ENCODE data around the gene ZNF462. TPM values are rescaled to one million over a fixed set of nuclear protein-coding genes. Genes with fewer than 3 reads are reported as not detected.

The ZNF462 gene
- polyA plus RNA-seq, 2 of the 4 experiments (the other 2 are of a cell fraction) = 2.4 to 3.9 TPM

DNA sequence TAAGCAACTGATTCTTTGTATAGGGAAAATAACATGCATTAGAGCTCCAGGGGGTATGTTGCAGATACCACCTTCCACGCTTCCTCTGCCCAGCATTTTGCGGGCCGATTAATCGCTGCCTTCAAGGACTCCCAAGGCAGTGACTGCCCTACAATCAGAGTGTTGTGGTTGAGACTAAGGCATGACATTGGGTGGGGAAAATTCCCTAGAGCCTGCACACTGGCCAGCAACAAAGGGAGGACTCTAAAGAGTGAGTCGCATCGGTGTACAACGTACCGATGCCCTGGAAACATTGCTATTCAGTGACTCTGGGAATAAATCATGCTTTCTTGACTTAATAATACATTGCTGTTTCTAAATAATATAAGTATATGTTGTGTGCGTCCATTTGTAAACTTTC, 119.7 kb downstream of the ZNF462 start:
- POLR2A ChIA-PET = no interaction called here
- ATAC-seq (no peak), FAIRE-seq (no peak), DNase-seq (ENCODE audit: low read depth in 1 of 2, low spot score in 1 of 2) (no peak)
- WGBS (ENCODE audit: missing lambda C conversion rate) = 90% methylated on average over 9 of the region's 9 CpGs
- Histone ChIP-seq H3K9me3 (no peaks in the 10 kb centered on the region), H3K4me1 (0 out of 3 replicates have a peak, but pooled peaks cover 8% of the 10 kb centered on the region), H3K4me3 (no peak overlapping the region), H3K27ac (no peak overlapping the region), H3K4me2 (no peak overlapping the region)
- CTCF ChIA-PET = interaction anchor here (0.8 kb wide), 1 partner anchor 10 kb away, joined by 3 read pairs; no protein-coding TSS in a partner anchor
- TF ChIP-seq FOSL2 (IDR thresholded peaks at IDR 0.05) (no peak), FOSL2 (CRISPR knock-in tag; IDR thresholded peaks at IDR 0.05) (no peak), BHLHE40 (IDR thresholded peaks at IDR 0.05; ENCODE audit: low read depth, low read length) (no peak), MYC (IDR thresholded peaks at IDR 0.05; ENCODE audit: borderline replicate concordance, low read length) (no peak), HOXA7 (CRISPR knock-in tag; IDR thresholded peaks at IDR 0.05) (no peak), RAD21 (conservative IDR thresholded peaks at IDR 0.05 in 1 of 2, IDR thresholded peaks at IDR 0.05 in 1 of 2) (no peak), KDM5A (IDR thresholded peaks at IDR 0.05) (no peak), EP300 (IDR thresholded peaks at IDR 0.05) (no peak), MAX (IDR thresholded peaks at IDR 0.05) (no peak), FOSB (CRISPR knock-in tag; IDR thresholded peaks at IDR 0.05) (no peak), RNF2 (IDR thresholded peaks at IDR 0.05; ENCODE audit: borderline replicate concordance, low read depth) (no peak), TP53 (CRISPR knock-in tag; IDR thresholded peaks at IDR 0.05) (no peak), HDAC2 (IDR thresholded peaks at IDR 0.05) (no peak), HMGXB4 (CRISPR knock-in tag; IDR thresholded peaks at IDR 0.05; ENCODE audit: borderline replicate concordance) (no peak), JUNB (IDR thresholded peaks at IDR 0.05) (no peak), CBX2 (IDR thresholded peaks at IDR 0.05; ENCODE audit: borderline replicate concordance, low read depth) (no peak), SREBF2 (IDR thresholded peaks at IDR 0.05) (no peak)
- TF ChIP-seq, protein P1, sequence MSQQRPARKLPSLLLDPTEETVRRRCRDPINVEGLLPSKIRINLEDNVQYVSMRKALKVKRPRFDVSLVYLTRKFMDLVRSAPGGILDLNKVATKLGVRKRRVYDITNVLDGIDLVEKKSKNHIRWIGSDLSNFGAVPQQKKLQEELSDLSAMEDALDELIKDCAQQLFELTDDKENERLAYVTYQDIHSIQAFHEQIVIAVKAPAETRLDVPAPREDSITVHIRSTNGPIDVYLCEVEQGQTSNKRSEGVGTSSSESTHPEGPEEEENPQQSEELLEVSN (IDR thresholded peaks at IDR 0.05; ENCODE audit: borderline replicate concordance, low read depth) = no peak
- TF ChIP-seq, protein P2, sequence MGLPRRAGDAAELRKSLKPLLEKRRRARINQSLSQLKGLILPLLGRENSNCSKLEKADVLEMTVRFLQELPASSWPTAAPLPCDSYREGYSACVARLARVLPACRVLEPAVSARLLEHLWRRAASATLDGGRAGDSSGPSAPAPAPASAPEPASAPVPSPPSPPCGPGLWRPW (IDR thresholded peaks at IDR 0.05) = no peak
- TF ChIP-seq, protein P3, sequence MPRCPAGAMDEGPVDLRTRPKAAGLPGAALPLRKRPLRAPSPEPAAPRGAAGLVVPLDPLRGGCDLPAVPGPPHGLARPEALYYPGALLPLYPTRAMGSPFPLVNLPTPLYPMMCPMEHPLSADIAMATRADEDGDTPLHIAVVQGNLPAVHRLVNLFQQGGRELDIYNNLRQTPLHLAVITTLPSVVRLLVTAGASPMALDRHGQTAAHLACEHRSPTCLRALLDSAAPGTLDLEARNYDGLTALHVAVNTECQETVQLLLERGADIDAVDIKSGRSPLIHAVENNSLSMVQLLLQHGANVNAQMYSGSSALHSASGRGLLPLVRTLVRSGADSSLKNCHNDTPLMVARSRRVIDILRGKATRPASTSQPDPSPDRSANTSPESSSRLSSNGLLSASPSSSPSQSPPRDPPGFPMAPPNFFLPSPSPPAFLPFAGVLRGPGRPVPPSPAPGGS (IDR thresholded peaks at IDR 0.05) = no peak

DNA sequence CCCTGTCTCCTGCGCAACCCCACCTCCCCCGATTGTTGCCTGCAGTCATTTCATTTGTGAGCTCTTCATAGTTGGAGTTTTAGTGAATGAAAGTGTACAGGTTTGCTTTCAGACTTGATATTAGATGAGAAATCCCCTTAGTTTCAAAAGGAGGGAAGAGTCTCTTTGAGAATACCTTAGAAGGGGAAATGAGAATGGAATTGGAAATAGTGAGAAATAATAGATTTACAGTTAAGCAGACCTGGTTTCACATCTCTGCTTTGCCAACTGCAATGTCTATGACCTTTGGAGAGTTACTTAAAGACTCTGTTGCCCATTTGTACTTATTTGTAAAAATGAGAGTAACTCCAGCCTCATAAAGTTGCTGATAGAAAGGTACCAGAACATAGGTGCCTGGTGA, 120.4 kb downstream of the ZNF462 start:
- no peak overlapping the region for H3K4me3 ChIP-seq
- ATAC-seq (no peak), DNase-seq (ENCODE audit: low read depth in 1 of 2, low spot score in 1 of 2) (no peak), FAIRE-seq (no peak)
- H3K4me2 ChIP-seq = no peak overlapping the region
- TF ChIP-seq EHMT2 (IDR thresholded peaks at IDR 0.05; ENCODE audit: low read depth) (no peak), NR3C1 (IDR thresholded peaks at IDR 0.05) (no peak), NPAS2 (CRISPR knock-in tag; IDR thresholded peaks at IDR 0.05; ENCODE audit: borderline replicate concordance) (no peak), NFE2L2 (conservative IDR thresholded peaks at IDR 0.05; ENCODE audit: low read length) (no peak), HEYL (CRISPR knock-in tag; IDR thresholded peaks at IDR 0.05) (no peak), USF2 (IDR thresholded peaks at IDR 0.05) (no peak), FOSL2 (IDR thresholded peaks at IDR 0.05) (no peak), FOSL2 (CRISPR knock-in tag; IDR thresholded peaks at IDR 0.05) (no peak), MYC (IDR thresholded peaks at IDR 0.05; ENCODE audit: borderline replicate concordance, low read length) (no peak), RCOR1 (IDR thresholded peaks at IDR 0.05; ENCODE audit: low read depth, low read length) (no peak), HDAC2 (IDR thresholded peaks at IDR 0.05) (no peak), MAFK (IDR thresholded peaks at IDR 0.05; ENCODE audit: partially characterized antibody) (no peak), EHF (CRISPR knock-in tag; IDR thresholded peaks at IDR 0.05) (no peak), RARB (CRISPR knock-in tag; IDR thresholded peaks at IDR 0.05) (no peak), PHF8 (IDR thresholded peaks at IDR 0.05; ENCODE audit: borderline replicate concordance, low read depth) (no peak), MAX (IDR thresholded peaks at IDR 0.05) (no peak), HOXA7 (CRISPR knock-in tag; IDR thresholded peaks at IDR 0.05) (no peak), CHD2 (IDR thresholded peaks at IDR 0.05; ENCODE audit: low read length, partially characterized antibody) (no peak), TFCP2L1 (CRISPR knock-in tag; IDR thresholded peaks at IDR 0.05) (no peak)
- TF ChIP-seq, protein P4, sequence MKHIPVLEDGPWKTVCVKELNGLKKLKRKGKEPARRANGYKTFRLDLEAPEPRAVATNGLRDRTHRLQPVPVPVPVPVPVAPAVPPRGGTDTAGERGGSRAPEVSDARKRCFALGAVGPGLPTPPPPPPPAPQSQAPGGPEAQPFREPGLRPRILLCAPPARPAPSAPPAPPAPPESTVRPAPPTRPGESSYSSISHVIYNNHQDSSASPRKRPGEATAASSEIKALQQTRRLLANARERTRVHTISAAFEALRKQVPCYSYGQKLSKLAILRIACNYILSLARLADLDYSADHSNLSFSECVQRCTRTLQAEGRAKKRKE (CRISPR knock-in tag; IDR thresholded peaks at IDR 0.05; ENCODE audit: low read depth) = no peak
- CTCF ChIA-PET = no interaction called here
- no peak overlapping the region for H3K27ac ChIP-seq
- H3K9me3 ChIP-seq = no peaks in the 10 kb centered on the region
- POLR2A ChIA-PET = no interaction called here
- 0 out of 3 replicates have a peak, but pooled peaks cover 8% of the 10 kb centered on the region for H3K4me1 ChIP-seq
- WGBS (ENCODE audit: missing lambda C conversion rate) = 95% methylated on average over 2 of the region's 2 CpGs
